Chondrocyte (in vitro differentiated cells): Measurements from ENCODE around the gene RHEB. TPM values are rescaled to one million over a fixed set of nuclear protein-coding genes. Genes with fewer than 3 reads are reported as not detected.

ENCODE experiments used
- DNase-seq: peaks from one replicate; pipeline ENCODE4 v3.0.0; 2021; ENCODE audit warnings: mixed read lengths, low spot score
- H3K27ac Mint-ChIP-seq: one replicate; pipeline ENCODE4 v1.8.0; 2021; ENCODE audit warnings: mild to moderate bottlenecking, moderate library complexity, mixed read lengths; ENCODE audit not compliant: unreplicated experiment
- H3K27me3 Mint-ChIP-seq: 2 replicates; pipeline ENCODE4 v1.8.0; 2021; ENCODE audit warnings: low read depth, mixed read lengths
- H3K36me3 Mint-ChIP-seq: 2 replicates; pipeline ENCODE4 v1.8.0; 2021; ENCODE audit warnings: low read depth, mixed read lengths
- H3K4me1 Mint-ChIP-seq: 2 replicates; pipeline ENCODE4 v1.8.0; 2021; ENCODE audit warnings: low read depth, mild to moderate bottlenecking, mixed read lengths
- H3K4me3 Mint-ChIP-seq: one replicate; pipeline ENCODE4 v1.8.0; 2021; ENCODE audit warnings: mild to moderate bottlenecking, moderate library complexity, mixed read lengths; ENCODE audit not compliant: unreplicated experiment
- H3K9me3 Mint-ChIP-seq: 2 replicates; pipeline ENCODE4 v1.8.0; 2021; ENCODE audit warnings: low read depth, mixed read lengths
- total RNA-seq: library from RNA; stranded (reverse); gene quantifications from 3 replicates; pipeline ENCODE4 v1.2.1, GENCODE V29; 2021
- TF ChIP-seq, protein P1 (sequence below): fragments of 200-600 bp; sonication (generic); IDR thresholded peaks from 2 replicates; pipeline ENCODE4 v1.5.0; 2021; ENCODE audit warnings: antibody characterized with exemption, mild to moderate bottlenecking, moderate library complexity

RHEB gene
- total RNA-seq, 1 donor from 2014 or later, result 126 TPM

DNA sequence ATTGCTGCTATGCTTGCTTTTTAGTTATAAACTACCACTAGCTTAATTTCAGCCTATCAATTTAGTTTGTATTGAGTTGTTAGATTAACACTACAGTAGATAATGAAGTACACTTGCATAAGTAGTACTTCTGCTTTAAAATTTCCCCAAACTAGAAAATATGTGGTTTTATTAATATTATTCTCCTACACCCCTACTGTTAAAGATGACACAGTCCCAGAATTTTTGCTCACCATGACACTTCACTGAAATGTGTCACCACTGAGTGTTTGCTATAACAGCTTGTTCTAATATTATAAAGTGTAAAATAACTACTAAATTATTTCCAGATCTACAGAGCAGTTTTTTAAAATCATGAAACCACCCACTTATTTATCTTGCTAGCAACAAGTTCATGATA lies 31.6 kb downstream of the RHEB start:
- H3K36me3 Mint-ChIP-seq, result peaks cover 18% of the 10 kb centered on the region
- H3K4me1 Mint-ChIP-seq, result peaks cover 55% of the 10 kb centered on the region
- H3K9me3 Mint-ChIP-seq, result no peaks in the 10 kb centered on the region
- H3K27me3 Mint-ChIP-seq, result no peaks in the 10 kb centered on the region
- H3K4me3 Mint-ChIP-seq, result no peak overlapping the region
- H3K27ac Mint-ChIP-seq, result no peak overlapping the region
- TF ChIP-seq, protein P1, sequence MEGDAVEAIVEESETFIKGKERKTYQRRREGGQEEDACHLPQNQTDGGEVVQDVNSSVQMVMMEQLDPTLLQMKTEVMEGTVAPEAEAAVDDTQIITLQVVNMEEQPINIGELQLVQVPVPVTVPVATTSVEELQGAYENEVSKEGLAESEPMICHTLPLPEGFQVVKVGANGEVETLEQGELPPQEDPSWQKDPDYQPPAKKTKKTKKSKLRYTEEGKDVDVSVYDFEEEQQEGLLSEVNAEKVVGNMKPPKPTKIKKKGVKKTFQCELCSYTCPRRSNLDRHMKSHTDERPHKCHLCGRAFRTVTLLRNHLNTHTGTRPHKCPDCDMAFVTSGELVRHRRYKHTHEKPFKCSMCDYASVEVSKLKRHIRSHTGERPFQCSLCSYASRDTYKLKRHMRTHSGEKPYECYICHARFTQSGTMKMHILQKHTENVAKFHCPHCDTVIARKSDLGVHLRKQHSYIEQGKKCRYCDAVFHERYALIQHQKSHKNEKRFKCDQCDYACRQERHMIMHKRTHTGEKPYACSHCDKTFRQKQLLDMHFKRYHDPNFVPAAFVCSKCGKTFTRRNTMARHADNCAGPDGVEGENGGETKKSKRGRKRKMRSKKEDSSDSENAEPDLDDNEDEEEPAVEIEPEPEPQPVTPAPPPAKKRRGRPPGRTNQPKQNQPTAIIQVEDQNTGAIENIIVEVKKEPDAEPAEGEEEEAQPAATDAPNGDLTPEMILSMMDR, result no peak
- no peak for DNase-seq

DNA sequence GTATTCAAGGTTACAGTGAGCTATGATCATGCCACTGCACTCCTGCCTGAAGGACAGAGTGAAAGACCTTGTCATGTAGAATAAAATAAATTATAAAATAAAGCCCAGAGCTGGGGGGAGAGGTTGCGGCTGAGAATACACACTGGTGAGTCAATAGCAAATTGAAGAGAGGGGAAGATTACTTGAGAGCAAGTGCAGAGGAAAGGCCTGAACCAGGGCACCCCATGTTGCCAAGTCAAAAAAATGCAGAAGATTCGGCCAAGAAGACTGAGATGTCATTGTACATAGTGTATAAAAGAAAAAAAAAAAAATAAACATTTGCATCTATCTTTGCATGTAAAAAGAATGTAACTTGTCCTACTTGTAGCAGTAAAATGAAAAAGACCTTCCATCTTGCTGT lies 32.5 kb downstream of the RHEB start:
- Mint-ChIP-seq H3K27me3 (no peaks in the 10 kb centered on the region), H3K4me1 (peaks cover 55% of the 10 kb centered on the region), H3K9me3 (no peaks in the 10 kb centered on the region), H3K27ac (no peak overlapping the region), H3K36me3 (peaks cover 22% of the 10 kb centered on the region), H3K4me3 (no peak overlapping the region)
- TF ChIP-seq, protein P1, result no peak
- DNase-seq, result no peak

DNA sequence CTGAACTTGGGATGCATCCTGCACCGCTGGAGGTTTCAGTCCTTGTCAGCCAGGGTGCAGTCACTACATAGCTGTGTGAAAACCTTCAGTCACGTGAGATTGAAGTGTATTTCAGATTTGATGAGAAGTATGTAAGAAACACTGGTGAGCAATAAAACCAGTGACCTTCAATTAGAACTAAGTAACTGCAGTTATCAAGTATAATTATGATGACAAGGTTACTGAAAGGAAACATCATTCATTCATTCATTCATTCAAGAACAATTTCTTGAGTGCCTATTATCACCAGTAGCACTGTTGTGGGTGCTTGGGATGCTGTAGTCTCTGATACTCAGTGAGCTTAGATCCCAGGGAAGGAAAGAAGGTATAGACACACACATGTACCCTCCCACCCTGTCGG lies 33.6 kb downstream of the RHEB start:
- Mint-ChIP-seq H3K27ac (no peak overlapping the region), H3K4me1 (peaks cover 52% of the 10 kb centered on the region), H3K36me3 (peaks cover 22% of the 10 kb centered on the region), H3K27me3 (no peaks in the 10 kb centered on the region), H3K4me3 (no peak overlapping the region), H3K9me3 (no peaks in the 10 kb centered on the region)
- TF ChIP-seq, protein P1, result no peak
- DNase-seq, result no peak

DNA sequence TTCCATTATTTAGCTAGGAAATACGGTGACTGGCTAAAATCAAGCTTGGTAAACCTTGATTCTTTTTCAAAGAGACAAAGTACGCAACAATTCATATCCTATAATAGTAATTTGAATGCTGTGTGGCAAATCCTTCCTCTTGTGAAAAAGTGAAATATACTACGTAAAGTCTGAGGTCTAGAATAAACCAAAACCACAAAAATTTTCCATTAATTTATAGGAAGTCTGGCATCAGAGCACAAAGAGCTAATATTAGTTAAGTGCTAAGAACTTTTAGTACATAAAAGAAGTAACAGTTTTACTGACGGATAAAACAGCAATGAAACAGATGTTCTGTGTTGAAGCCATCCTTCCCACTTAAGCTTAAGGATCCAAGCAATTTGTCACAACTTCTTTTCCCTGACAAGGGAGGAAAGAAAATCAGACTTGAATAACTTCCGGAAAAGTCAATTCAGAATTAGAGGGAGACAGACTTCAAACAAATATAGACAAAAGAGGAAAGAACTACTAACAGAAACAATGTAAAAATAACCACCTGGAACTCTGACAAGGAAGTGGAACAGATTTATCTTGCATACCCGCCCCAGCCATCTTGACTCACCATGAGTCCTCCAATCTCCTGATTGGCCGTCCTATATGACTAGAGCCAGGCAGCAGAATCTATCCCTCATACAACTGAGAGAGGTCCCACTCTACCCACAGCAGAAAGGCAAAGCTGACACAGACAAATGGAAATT lies 34.6 kb downstream of the RHEB start:
- Mint-ChIP-seq H3K4me3 (no peak overlapping the region), H3K36me3 (peaks cover 19% of the 10 kb centered on the region), H3K27ac (peak overlapping the region; percentile 60), H3K27me3 (no peaks in the 10 kb centered on the region), H3K9me3 (no peaks in the 10 kb centered on the region), H3K4me1 (peaks cover 44% of the 10 kb centered on the region)
- no peak for DNase-seq
- TF ChIP-seq, protein P1, result no peak

DNA sequence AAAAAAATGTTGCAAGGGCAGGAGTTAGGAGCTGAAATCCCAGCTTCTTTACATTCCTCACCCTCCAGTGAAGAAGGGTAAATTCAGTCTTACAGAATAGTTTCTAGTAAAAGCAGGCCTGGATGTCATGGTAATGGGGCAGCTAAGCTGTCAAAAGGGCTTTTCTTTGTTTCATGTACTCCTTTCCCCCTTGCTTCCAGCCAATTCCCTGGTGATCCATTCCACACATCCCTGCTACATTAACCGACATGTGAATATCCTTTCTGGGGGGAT lies 36.0 kb downstream of the RHEB start:
- Mint-ChIP-seq H3K27me3 (no peaks in the 10 kb centered on the region), H3K9me3 (no peaks in the 10 kb centered on the region), H3K4me3 (no peak overlapping the region), H3K27ac (no peak overlapping the region), H3K36me3 (peaks cover 13% of the 10 kb centered on the region), H3K4me1 (peaks cover 36% of the 10 kb centered on the region)
- TF ChIP-seq, protein P1, result no peak
- no peak for DNase-seq
